COLO668 (cell line): ENCODE measurements around the gene RGS10.
"Not testable (repeated sequence)": the region's sequence is repeated elsewhere in the genome, so short reads cannot be mapped to it uniquely, and the experiment has no call there.

ENCODE experiments used
- DNase-seq: peaks from one replicate; lab custom pipeline; 2025; ENCODE audit not compliant: unreplicated experiment; lab: John Stamatoyannopoulos, UW

RGS10 gene

DNA sequence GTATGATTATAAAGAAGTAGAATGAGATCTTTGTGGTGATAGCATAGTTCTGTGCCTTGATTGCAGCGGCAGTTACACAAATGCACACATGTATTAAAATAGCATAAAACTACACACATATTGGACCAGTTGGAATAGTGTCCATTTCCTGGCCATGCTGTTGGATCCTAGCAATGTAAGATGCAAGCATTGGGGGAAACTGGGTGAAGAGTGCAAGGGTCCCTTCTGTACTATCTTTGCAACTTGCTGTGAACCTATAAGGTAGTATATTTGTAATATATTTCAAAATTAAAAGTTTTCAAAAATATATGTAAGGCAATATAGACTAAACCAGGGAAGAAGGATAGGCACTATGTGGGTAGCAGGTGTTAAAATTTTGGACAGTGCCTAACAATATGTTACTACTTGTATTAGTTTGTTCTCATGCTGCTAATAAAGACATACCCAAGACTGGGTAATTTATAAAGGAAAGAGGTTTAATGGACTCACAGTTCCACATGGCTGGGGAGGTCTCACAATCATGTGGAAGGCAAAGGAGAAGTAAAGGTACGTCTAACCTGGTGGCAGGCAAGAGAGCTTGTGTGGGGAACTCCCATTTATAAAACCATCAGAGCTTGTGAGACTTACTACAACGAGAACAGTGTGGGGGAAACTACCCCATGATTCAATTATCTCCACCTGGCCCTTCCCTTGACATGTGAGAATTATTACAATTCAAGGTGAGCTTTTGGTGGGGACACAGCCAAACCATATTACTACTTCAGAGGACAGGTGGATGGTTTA, 71.4 kb downstream of the RGS10 start:
- no peak for DNase-seq

DNA sequence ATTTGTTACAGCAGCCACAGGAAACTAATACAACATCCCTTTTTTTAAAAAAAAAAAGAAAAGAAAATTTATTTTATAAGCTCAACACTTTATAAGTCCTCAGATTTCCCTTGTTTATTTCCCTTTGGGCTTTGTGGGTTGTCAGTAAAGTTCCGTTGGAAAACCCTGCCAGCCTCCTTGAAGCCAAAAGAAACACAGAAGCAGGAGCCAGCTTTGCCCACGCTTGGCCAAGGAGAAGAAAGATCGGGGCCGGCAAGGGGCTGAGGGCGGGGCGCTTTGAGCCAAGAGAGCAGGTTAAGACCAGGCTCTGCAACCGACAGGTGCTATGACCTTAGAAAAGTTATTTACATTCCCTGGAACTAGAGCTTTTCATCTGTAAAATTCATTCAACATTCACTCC, 72.7 kb downstream of the RGS10 start:
- DNase-seq: no peak

DNA sequence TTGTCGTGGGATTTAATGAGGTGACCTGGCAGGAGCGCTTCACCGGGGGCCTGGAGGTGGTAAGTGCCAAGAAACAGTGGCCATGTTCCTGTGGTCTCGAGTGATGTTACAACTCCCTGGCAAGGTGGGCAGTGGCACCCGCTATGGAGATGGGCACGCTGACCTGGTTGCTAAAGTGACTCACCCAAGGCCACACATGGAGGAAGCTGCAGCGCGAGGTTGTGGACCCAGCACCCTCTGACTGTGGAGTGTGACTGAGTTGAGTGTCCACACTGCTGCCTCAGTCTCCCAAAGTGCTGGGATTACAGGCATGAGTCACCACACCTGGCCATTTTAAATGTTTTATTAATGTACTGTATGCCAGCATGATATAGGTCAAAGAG, 73.2 kb downstream of the RGS10 start:
- peak; percentile 26 for DNase-seq

DNA sequence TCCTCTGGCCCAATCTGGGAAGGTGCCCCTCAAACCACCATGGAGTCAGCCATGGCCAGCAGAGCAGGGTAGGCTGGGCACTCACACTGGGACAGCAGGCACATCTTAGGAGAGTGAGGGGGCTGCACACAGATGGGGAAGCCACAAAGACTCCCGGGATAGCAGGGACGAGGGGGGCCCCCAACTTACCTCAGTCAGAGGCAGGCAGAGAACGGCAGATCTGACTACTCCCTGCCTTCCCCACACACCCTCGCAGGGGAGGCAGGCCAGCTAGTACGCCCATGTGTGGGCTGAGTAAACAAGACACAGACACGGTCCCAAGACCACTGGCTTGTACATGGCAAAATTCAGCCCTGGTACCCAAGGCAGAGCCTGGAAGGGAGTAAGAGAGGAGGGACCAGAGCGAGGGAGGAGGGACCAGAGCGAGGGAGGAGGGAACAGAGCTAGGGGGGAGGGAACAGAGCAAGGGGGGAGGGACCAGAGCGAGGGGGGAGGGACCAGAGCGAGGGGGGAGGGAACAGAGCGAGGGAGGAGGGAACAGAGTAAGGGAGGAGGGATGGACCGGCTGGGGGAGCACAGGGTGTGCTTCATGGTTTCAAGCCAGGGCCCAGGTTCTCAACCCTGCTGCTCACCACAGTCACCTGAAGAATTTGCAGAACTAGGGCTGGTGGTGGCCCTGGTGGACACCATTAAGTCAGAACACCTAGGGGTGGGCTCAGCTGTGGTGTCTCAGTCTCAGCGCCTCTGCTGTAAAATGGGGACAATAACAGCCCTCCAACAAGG, 73.8 kb downstream of the RGS10 start:
- no peak for DNase-seq

DNA sequence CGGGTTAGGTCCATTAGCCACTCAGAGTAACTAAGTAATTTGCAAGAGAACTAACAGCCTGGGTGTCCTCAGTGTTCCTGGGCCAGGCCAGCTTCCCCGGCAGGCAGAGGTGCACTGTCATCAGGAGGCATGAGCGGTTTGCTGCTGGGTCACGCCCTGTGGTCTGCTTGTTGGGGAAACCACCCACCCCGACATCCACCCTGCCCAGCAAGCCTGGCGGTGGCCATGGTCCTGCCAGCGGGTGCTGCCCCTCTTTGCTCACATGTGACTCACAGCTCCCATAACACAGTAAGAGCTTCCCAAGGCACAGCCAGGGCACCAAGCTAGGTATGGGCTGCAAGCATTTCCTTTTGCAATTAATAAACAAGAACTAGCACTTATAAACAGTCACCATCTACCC, 75.9 kb downstream of the RGS10 start:
- DNase-seq: no peak

DNA sequence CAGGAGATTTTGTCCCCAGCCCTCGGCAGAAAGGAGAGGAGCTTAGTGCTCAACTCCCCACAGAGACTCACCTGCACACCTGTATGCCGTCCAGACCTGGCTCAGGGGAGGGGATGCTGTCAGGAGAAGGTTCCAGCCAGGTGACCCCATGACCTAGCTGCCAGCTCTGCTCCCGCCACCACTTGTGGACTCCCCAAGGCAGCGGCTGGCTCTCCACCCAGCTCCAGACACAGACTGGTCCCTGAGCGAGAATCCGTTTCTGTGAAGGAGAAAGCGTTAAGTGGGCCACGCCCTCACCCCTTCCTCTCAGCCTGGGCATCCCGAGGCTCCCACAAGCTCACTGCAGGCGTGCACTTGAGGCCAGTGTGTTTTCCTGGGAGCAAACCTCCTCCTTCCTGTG, 76.4 kb downstream of the RGS10 start:
- no peak for DNase-seq

DNA sequence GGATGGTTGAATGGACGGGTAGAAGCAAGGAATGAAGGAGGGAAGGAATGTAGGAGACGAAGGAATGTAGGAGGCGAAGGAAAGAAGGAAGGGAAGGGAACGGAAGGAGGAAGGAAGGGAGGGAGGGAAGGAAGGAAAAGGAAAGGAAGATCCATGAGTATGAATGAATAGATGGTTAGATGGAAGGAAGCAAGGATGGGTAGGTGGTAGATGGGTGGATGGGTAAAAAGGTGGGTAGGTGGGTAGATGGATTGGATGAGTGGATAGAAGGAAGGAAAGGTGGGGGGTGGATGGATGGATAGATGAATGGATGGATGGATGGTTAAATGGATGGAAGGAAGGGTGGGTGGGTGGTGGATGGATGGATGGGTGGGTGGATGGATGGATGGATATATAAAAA, 77.4 kb downstream of the RGS10 start:
- DNase-seq: no peak

DNA sequence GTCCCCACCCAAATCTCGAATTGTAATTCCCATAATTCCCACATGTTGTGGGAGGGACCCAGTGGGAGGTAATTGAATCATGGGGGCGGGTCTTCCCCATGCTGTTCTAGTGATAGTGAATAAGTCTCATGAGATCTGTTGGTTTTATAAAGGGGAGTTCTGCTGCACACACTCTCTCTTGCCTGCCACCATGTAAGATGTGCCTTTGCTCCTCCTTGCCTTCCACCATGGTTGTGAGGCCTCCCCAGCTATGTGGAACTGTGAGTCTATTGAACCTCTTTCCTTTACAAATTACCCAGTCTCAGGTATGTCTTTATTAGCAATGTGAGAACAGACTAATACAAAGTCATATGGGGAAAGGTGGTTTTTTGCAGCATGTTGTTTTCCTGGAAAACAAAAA, 79.3 kb downstream of the RGS10 start:
- not testable (repeated sequence) for DNase-seq

DNA sequence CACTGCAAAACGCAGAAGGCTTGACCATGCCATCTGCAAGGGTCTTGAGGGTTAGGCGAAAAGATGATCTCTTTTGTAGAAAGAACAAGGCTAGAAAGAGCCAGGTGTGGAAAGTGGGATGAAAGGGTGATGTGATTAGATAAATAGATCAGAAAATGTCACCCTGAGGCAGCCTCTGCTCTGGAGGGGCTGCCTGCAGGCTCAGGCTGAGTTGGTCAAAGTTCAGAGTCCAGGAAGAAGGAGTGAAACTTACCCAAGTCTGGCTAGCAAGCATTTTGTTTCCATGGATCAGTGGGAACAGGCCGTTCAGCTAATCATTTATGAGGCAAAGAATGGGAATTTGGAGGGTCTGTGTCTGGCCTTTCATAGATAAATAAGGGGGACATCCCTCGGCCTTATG, 79.7 kb downstream of the RGS10 start:
- no peak for DNase-seq

DNA sequence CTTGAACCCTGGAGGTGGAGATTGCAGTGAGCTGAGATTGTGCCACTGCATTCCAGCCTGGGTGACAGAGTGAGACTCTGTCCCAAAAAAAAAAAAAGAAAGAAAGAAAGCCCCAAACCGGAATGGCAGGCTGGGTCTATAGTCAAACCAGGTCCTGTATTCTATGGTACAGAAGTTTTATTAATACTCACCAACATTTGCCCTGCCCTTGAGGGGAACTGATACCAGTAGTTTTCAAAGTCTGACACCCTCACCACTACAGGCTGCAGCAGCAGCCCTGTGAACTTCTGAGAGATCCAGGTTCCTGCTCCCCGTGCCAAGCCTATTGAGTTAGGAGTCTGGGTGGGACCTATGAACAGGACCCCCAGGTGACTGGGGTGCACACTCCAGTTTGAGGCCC, 80.6 kb downstream of the RGS10 start:
- DNase-seq: no peak

DNA sequence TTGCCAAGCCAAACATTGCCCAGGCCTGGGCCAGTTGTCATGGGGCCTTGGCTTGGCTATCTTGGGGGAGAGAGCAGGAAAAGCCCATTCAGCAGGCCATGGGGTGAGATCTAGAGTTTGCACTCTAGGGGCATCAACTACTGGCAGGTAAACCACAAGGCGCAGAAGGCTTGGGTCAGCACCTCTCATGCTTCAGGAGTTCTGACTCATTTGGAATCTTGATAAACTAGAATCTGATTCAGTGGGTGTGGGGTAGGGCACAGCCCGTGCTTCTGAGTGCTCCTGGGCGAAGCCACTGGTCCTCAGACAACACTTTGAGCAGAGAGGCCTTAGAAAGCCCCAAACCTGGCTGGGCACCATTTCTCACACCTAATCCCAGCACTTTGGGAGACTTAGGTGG, 81.1 kb downstream of the RGS10 start:
- DNase-seq: no peak

DNA sequence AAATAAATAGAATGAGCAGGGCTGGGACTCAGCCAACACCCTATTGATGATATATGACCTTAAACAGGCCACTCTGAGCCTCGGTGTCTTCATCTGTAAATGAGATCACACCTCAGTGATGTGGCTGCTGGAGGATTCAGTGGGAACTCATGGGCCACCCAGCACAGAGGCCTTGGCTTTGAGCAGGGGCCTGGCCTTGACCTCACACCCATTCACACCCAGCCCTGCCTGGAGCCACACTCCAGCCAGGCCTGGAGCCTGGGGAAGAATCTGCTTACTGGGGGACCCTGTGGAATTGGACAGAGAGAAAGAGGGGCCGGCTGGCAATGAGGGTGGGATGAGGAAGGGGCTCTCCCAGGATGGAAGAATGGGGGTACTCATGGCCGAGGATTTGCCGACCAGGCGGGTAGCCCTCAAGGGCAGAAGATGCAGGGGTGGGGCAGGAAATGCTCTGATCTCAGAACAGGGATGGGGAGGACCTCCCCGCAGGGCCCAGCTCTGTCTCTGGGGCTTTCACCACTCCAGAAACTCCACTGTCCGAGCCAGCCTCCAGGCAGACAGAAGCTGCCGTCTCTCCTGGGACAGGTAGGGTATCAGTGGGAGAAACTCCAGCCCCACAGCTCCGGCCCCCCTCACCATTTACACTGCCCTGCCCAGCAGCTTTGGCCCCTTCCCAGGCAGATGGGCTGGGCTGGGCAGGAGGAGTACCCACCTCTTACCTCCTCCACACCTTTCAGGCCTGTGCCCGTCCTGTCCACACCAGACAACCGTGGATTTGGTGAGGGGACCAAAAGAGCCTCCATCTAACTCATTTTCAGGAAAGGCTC, 81.9 kb downstream of the RGS10 start:
- DNase-seq: no peak

DNA sequence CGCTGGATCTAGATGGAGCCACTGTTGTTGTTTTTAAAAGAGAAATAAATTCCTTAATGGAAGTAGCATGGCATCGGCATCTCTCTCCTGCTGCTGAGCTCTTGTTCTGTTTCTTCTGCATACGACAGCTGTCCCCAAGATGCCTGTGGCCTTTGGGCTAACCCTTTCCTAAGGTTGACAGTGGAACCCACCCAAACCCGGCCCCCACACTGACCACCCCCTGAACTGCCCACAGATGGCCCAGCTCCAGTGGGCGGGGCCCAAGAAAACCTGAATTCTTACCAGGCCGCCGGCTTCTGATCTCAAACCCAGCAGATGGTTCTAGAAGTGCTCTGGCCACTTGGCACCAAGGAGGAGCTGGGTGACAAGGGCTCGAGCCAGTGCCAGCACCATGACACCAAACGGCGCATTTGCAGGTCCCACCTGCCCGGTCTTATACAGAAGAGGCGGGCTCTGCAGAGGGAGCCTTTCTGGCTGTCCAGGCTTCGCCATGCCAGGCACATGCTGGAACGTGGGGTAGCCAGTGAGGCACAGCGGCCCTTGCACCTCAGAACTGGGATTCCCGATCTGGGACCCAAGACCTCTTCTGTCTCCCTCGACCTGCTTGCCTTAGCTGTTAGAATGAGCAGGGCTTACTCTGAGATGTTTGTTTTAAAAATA, 82.7 kb downstream of the RGS10 start:
- DNase-seq: no peak

DNA sequence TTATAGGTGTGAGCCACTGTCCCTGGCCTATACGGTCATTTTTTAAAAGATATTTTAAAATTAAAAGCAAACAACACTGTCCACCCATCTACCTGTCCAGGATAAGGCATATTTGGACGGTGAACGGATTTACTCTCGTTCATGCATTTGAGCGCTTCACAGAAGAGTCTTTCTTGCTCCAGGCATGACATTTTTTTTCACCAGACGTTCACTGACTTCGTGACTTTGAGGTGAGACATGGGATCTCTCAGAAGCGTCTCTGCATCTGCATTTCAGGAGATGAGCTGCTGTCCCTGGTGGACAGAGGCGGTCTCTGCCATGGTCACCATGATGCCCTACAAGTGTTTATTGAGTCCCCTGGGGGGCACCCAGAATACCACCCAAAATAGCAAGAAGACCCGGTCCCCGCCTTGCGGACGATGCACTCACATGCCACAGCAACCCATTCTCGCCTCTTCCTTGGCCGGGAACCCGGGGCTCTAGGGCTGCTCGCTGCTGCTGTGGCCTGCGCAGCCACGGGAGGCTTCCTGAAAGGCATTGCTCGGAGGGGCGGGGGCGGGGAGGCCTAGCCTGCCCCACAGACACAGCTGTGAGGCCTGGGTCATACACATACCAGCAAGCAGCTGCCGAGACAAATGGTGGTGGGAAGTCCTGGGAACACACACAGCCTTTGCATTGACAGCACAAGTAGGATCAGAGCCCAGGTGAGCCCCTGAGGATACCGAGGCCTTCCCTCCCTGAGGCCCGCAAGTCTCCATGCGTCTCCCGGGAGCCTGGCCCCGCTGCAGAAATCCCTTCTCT, 84.4 kb downstream of the RGS10 start:
- no peak for DNase-seq

DNA sequence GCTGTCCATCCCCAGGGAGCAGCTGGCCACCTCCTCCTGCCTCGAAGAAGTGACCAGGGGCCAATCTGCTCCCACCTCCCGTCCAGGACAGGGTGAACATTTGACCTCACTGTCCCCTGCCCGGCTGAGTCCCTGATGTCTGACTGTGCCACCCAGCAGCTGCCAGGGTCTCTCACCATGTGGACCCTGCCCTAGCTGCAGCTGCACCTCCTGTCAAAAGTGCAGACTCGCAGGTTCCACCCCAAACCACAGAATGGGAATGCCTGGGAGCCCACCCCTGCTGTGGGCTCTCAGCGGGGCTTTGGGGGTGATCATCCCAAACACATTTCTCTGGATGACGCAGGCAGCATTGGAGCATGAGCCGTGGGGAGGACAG, 86.1 kb downstream of the RGS10 start:
- no peak for DNase-seq

DNA sequence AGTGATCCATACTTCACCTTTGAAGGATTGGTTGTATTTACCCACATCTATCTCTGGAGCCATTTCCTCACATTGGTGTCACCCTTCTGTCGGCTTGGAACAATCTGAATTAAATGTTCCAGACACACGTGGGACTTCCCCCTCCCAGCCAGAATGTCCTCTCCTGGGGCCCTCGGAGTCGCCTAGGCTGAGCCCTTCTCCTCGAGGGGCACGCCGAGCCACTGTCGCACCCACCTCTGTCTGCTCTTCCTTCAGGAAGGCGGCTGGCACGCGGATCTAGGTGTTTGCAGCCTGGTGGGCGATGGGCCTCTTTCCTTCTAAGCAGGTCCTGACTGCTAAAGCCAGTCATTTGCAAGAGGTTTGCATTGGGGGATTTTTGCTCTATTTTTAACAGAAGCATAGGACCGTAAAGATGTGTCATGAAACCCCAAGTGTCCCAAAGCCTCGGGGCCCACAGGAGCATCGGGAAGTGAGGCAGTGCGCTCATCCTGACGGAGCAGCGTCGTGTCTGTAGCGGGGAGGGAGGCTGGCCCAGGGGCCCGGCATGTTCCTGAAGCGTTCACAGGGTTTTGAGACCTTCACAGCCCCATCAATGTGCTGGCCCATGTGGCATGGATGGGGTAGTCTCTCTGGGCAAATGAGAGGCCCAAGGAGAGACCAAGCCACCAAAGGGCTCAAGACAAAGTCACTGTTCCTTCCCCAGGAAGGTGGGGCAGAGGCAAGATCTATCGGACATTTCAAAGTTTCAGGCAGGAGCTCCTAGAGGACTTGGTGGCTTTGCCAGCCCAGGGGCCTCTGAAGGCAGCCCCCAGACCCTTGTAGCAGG, 86.7 kb downstream of the RGS10 start:
- no peak for DNase-seq

DNA sequence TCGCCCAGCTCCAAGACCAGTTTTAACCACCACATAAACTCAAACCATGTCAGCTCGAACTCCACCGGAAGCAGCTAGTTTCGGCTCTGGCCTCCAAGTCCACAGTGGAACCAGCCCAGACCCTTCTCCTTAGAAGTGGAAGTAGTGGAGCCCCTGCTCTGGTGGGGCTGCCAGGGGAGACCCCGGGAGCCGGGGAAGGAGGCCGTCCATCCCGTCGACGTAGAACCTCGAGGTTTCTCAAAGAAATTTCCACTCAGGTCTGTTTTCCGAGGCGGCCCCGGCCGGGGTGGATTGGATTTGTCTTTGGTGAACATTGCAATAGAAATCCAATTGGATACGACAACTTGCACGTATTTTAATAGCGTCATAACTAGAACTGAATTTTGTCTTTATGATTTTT, 87.5 kb downstream of the RGS10 start:
- DNase-seq: no peak

DNA sequence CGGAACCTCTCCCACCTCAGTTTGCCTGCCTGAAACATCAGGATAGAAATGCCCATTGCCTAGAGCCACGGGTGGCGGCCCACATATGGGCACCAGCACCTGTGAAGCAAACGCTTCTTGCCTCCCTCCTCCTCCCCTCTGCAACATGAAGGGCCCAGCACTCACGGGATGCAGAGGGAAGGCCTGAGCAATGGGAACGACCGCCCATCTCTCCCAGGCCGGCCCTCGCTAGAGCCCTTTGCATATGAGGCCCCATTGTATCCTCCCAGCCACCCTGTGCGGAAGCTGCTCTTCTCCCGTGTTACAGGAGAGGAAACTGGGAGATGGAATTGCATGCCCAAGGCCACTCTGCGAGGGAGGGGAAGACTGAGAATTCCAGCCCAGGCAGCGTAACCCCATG, 88.2 kb downstream of the RGS10 start:
- DNase-seq: no peak

DNA sequence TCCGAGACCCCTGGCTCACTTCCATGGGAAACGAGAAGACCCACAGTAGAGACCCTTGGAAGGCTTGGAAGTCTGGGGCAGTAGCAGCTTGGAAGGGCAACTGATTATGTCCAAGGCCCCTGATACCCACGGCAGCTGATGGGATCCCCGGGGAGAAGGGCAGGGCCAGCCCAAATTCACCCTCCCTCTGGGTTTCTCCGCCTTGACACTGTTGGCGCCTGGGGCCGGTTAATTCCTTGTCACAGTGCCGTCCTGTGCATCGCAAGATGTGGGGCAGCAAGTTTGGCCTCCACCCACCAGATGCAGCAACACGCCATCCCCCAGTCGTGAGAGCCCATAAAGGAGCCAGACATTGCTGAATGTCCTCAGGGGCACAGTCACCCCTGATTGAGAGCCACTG, 89.2 kb downstream of the RGS10 start:
- DNase-seq: no peak

DNA sequence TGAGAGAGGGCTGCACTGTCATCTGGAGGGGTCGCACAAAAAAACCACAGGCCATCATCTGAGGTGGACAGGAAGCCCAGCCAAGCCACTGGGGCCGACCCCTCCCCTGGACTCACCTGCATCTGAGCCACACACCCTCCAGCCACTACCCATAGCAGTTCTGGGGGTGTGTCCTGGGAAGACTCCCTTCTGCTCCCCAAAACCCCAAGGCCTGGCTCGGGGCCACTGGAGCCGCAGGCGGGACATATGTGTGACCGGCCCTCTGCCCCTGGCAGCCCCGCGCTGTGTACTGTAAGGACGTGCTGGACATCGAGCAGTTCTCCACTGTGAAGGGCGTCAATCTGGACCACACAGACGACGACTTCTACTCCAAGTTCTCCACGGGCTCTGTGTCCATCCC, 90.1 kb downstream of the RGS10 start:
- DNase-seq: no peak
